Motor neuron (in vitro differentiated cells): ENCODE measurements around the gene MYRIP. TPM values are rescaled to one million over a fixed set of nuclear protein-coding genes. Genes with fewer than 3 reads are reported as not detected.
"Not testable (repeated sequence)": the region's sequence is repeated elsewhere in the genome, so short reads cannot be mapped to it uniquely, and the experiment has no call there.

Experiments used
- ATAC-seq, 8 experiments: fragments of 200-7000 bp; cut with Tn5 transposase; replicated peaks in 6 of 8; 2 replicates each; pipeline ENCODE4 v1.8.0; 2021; ENCODE audit warnings: mild to moderate bottlenecking in 8 of 8, moderate library complexity in 8 of 8
- H3K27ac ChIP-seq, 2 donors: fragments of 250-450 bp; sonication (Bioruptor Pico); 2 replicates each; pipeline ENCODE4 v1.9.0; 2021; ENCODE audit warnings: antibody characterized with exemption in 2 of 2, mild to moderate bottlenecking in 2 of 2, moderate library complexity in 1 of 2
- H3K4me1 ChIP-seq, 2 donors: fragments of 250-450 bp; sonication (Bioruptor Pico); replicated peaks in 1 of 2; 2 replicates each; pipeline ENCODE4 v1.6.1; 2021; ENCODE audit warnings: antibody characterized with exemption in 2 of 2, mild to moderate bottlenecking in 2 of 2, moderate library complexity in 1 of 2
- H3K4me3 ChIP-seq, 5 donors: fragments of 250-450 bp; sonication (Bioruptor Pico); 2 replicates each; pipeline ENCODE4 v1.9.0; 2021; ENCODE audit warnings: antibody characterized with exemption in 5 of 5, mild to moderate bottlenecking in 5 of 5, moderate library complexity in 4 of 5
- WGBS, 10 experiments: fragments of 450-650 bp; shearing (Covaris generic); methylation state at CpG; one replicate each; pipeline ENCODE4 v1.0.0; 2022; 5-methylcytosine and 5-hydroxymethylcytosine counted together
- in situ Hi-C, 9 experiments: fragments of 400-800 bp; cut with MboI; loops; one replicate each; pipeline ENCODE4 v1.15.0; 2021; ENCODE audit warnings: low sequenced_read_pairs in 9 of 9, low pct_unique_long_range_greater_than_20kb in 2 of 9; ENCODE audit not compliant: unreplicated experiment in 9 of 9
- total RNA-seq, 8 experiments: library from RNA; unstranded; fragments of 300-600 nt; gene quantifications; 2 replicates each; pipeline versions ENCODE4 v1.2.3 to v1.2.4, GENCODE V29; 2022

MYRIP gene
- total RNA-seq, 8 experiments from 2014 or later: 1.5 to 10.1 (median 3.2) TPM

- Histone ChIP-seq H3K4me3 (no peak overlapping the region), H3K4me1 (no peaks in the 10 kb centered on the region), H3K27ac (no peak overlapping the region)
- WGBS, 10 experiments: 13 to 100% (median 81%) methylated on average over 1 to 11 of the region's 11 CpGs
- in situ Hi-C loops: no loop called here
- ATAC-seq: no peak
These were observed 264.1 kb downstream of the MYRIP start for GRCh38 chr3:40073310-40074007.

GRCh38 chr3:40077139-40077538 lies 267.7 kb downstream of the MYRIP start:
- H3K4me3 ChIP-seq, H3K4me1 ChIP-seq, in situ Hi-C loops, ATAC-seq, H3K27ac ChIP-seq: not testable (repeated sequence)
- 75 to 100% (median 96%) methylated on average over 1 to 4 of the region's 6 CpGs; no CpG with 5 or more reads in 5 of the 10 experiments for WGBS, 10 experiments

- 100% methylated on average over 2 of the region's 41 CpGs; no CpG with 5 or more reads in 9 of the 10 experiments for WGBS, 10 experiments
- in situ Hi-C loops, ATAC-seq: not testable (repeated sequence)
These were observed 268.6 kb downstream of the MYRIP start for GRCh38 chr3:40077828-40078492.

GRCh38 chr3:40078590-40078989 lies 269.2 kb downstream of the MYRIP start:
- no peak overlapping the region for H3K4me3 ChIP-seq
- 7 to 88% (median 60%) methylated on average over 1 to 3 of the region's 3 CpGs; no CpG with 5 or more reads in 1 of the 10 experiments for WGBS, 10 experiments
- in situ Hi-C loops: no loop called here
- no peak for ATAC-seq
- H3K4me1 ChIP-seq: no peaks in the 10 kb centered on the region
- H3K27ac ChIP-seq: no peak overlapping the region

More at GRCh38 chr3:40077828-40078492, 268.6 kb downstream of the MYRIP start:
- not testable (repeated sequence) for H3K4me3 ChIP-seq, H3K27ac ChIP-seq, H3K4me1 ChIP-seq

- H3K4me1 ChIP-seq: no peaks in the 10 kb centered on the region
- in situ Hi-C loops: no loop called here
- no peak overlapping the region for H3K27ac ChIP-seq
- peak in 2 of 8 experiments; percentile 38 to 39 for ATAC-seq
- WGBS, 10 experiments: 0 to 93% (median 81%) methylated on average over 1 to 4 of the region's 4 CpGs; no CpG with 5 or more reads in 3 of the 10 experiments
- no peak overlapping the region for H3K4me3 ChIP-seq
These were observed 269.9 kb downstream of the MYRIP start for GRCh38 chr3:40079203-40079846.

- H3K4me3 ChIP-seq: no peak overlapping the region
- no peak overlapping the region for H3K27ac ChIP-seq
- in situ Hi-C loops: no loop called here
- ATAC-seq: no peak
- no peaks in the 10 kb centered on the region for H3K4me1 ChIP-seq
These were observed 270.4 kb downstream of the MYRIP start for GRCh38 chr3:40079847-40080240.

GRCh38 chr3:40083066-40083465 lies 273.7 kb downstream of the MYRIP start:
- no peak for ATAC-seq
- H3K4me1 ChIP-seq: no peaks in the 10 kb centered on the region
- no peak overlapping the region for H3K27ac ChIP-seq
- no peak overlapping the region for H3K4me3 ChIP-seq
- in situ Hi-C loops: no loop called here

GRCh38 chr3:40084424-40084823 lies 275.0 kb downstream of the MYRIP start:
- 90% methylated on average over 2 of the region's 12 CpGs; no CpG with 5 or more reads in 9 of the 10 experiments for WGBS, 10 experiments
- H3K4me3 ChIP-seq, H3K4me1 ChIP-seq, in situ Hi-C loops, H3K27ac ChIP-seq, ATAC-seq: not testable (repeated sequence)

- Histone ChIP-seq H3K4me3 (no peak overlapping the region), H3K4me1 (no peaks in the 10 kb centered on the region), H3K27ac (no peak overlapping the region)
- peak in 6 of 8 experiments; percentile 52 to 97 (median 94) for ATAC-seq
- in situ Hi-C loops: no loop called here
- WGBS, 10 experiments: 0 to 100% (median 36%) methylated on average over 1 to 6 of the region's 7 CpGs; no CpG with 5 or more reads in 2 of the 10 experiments
These were observed 277.8 kb downstream of the MYRIP start for GRCh38 chr3:40086890-40087883.

- in situ Hi-C loops: no loop called here
- Histone ChIP-seq H3K4me3 (no peak overlapping the region), H3K4me1 (no peaks in the 10 kb centered on the region), H3K27ac (no peak overlapping the region)
- WGBS, 10 experiments: 73 to 100% (median 94%) methylated on average over 1 to 3 of the region's 3 CpGs; no CpG with 5 or more reads in 4 of the 10 experiments
- ATAC-seq: no peak
These were observed 279.2 kb downstream of the MYRIP start for GRCh38 chr3:40088527-40089170.

GRCh38 chr3:40096661-40097111 lies 287.3 kb downstream of the MYRIP start:
- in situ Hi-C loops: no loop called here
- ATAC-seq: peak in 1 of 8 experiments; percentile 72
- no peaks in the 10 kb centered on the region for H3K4me1 ChIP-seq
- WGBS, 10 experiments: 0 to 95% (median 69%) methylated on average over 1 to 4 of the region's 6 CpGs
- no peak overlapping the region for H3K27ac ChIP-seq
- H3K4me3 ChIP-seq: no peak overlapping the region
